Adrenal gland (tissue), 5 donors: ENCODE data around the gene HOXD9.

Source experiments
- CTCF ChIP-seq, 6 experiments: fragments of 450-650 bp in 4 of 6; fragments of 200-600 bp in 2 of 6; sonication (generic) in 1 of 6; IDR thresholded peaks; 1 replicate in 5 of 6; 2 replicates in 1 of 6; pipeline versions ENCODE4 v1.5.1 to v1.8.0; 2016 to 2021; ENCODE audit warnings: antibody characterized with exemption in 6 of 6, mild to moderate bottlenecking in 2 of 6, moderate library complexity in 1 of 6
- POLR2A ChIP-seq, 2 donors: fragments of 450-650 bp; IDR thresholded peaks; one replicate each; pipeline ENCODE4 v1.6.1; 2017; ENCODE audit warnings: antibody characterized with exemption in 2 of 2, mild to moderate bottlenecking in 2 of 2, moderate library complexity in 1 of 2
- donor health status: DM: no; HTN: no; CAD: no.

- no peak for TF ChIP-seq CTCF (IDR thresholded peaks at IDR 0.05)
- TF ChIP-seq POLR2A (IDR thresholded peaks at IDR 0.05): no peak
Observed at GRCh38 chr2:176146645-176147044, 24.1 kb downstream of the HOXD9 start.
